GM18502 (cell line): ENCODE data around the gene ATXN3.
"Not testable (repeated sequence)": the region's sequence is repeated elsewhere in the genome, so short reads cannot be mapped to it uniquely, and the experiment has no call there.

Source experiments
- ATAC-seq: cut with Tn5 transposase; IDR thresholded peaks from one replicate; pipeline ENCODE4 v1.9.1; 2021; ENCODE audit warnings: mild to moderate bottlenecking; ENCODE audit not compliant: unreplicated experiment, poor library complexity

ATXN3 gene

GRCh38 chr14:92088494-92088893, 17.9 kb downstream of the ATXN3 start:
- ATAC-seq = no peak

- no peak for ATAC-seq
Measured at GRCh38 chr14:92074555-92074954, 31.8 kb downstream of the ATXN3 start.

GRCh38 chr14:92058006-92058917, 48.1 kb downstream of the ATXN3 start:
- no peak for ATAC-seq

- no peak for ATAC-seq
Measured at GRCh38 chr14:92049781-92050180, 56.6 kb downstream of the ATXN3 start.

- not testable (repeated sequence) for ATAC-seq
Measured at GRCh38 chr14:92049221-92049620, 57.2 kb downstream of the ATXN3 start.

GRCh38 chr14:92045904-92046303, 60.5 kb downstream of the ATXN3 start:
- not testable (repeated sequence) for ATAC-seq

GRCh38 chr14:92041766-92042165, 64.6 kb downstream of the ATXN3 start:
- ATAC-seq = not testable (repeated sequence)

- no peak for ATAC-seq
Measured at GRCh38 chr14:92041203-92041602, 65.2 kb downstream of the ATXN3 start.

- peak; percentile 37 for ATAC-seq
Measured at GRCh38 chr14:92040431-92041051, 65.8 kb downstream of the ATXN3 start.

- ATAC-seq = peak; percentile 95
Measured at GRCh38 chr14:92039719-92040430, 66.5 kb downstream of the ATXN3 start, which contains the start of gene TRIP11. TRIP11 (minus strand) TSS chr14:92040059; CDS start chr14:92039685, 374 bp downstream.

GRCh38 chr14:92039063-92039718, 67.2 kb downstream of the ATXN3 start:
- ATAC-seq = peak; percentile 3

GRCh38 chr14:92037989-92038388, 68.4 kb downstream of the ATXN3 start:
- no peak for ATAC-seq

- no peak for ATAC-seq
Measured at GRCh38 chr14:92035890-92036289, 70.5 kb downstream of the ATXN3 start.

GRCh38 chr14:92033906-92034687, 72.3 kb downstream of the ATXN3 start:
- no peak for ATAC-seq

GRCh38 chr14:92033433-92033832, 72.9 kb downstream of the ATXN3 start:
- no peak for ATAC-seq

- no peak for ATAC-seq
Measured at GRCh38 chr14:92026548-92027190, 79.7 kb downstream of the ATXN3 start.

- no peak for ATAC-seq
Measured at GRCh38 chr14:92022036-92022435, 84.3 kb downstream of the ATXN3 start.

- no peak for ATAC-seq
Measured at GRCh38 chr14:92021523-92021922, 84.9 kb downstream of the ATXN3 start.

GRCh38 chr14:92014040-92014439, 92.3 kb downstream of the ATXN3 start:
- ATAC-seq = no peak
